HG02943 (cell line): ENCODE measurements around the gene SORCS2.

Experiments used
- ATAC-seq: cut with Tn5 transposase; IDR thresholded peaks from one replicate; pipeline ENCODE4 v1.9.1; 2021; ENCODE audit warnings: mild to moderate bottlenecking, low read depth, moderate library complexity; ENCODE audit not compliant: unreplicated experiment

The SORCS2 gene

DNA sequence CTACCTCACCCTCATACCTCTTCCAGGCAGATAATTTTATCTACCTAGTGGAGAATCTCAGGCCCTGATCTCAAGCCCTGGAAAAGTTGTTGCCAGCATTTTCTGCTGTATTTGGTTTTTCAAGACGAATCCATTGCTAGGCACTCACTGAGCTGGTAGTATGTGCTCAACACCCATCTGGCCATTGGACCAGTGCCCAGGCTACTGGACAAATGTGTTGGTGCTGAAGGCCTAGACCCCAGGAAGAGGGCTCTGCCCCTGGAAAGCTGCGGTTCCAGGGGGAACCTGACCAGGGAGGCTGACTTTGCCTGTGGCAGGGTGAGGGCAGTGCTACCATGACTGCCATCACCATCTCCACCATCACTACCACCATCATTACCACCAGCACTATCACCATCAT is 170.0 kb downstream of the SORCS2 start:
- no peak for ATAC-seq

DNA sequence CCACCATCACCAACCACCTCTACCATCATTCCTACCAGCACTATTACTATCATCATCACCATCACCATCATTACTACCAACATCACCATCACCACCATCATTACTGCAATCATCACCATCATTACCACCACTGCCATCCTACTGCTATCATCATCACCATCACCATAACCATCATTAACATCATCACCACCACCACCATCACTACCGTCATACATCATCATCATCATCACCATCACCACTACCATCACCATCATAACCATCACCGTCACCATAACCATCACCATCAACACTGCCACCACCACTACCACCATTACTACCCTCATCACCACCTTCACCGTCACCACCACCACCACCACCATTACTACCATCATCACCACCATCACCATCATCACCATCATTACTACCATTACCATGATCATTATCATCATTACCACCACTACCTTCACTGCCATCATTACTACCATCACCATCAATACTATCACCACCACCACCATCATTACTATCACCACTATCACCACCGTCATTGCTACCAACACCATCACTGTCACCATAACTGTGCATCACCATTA is 170.6 kb downstream of the SORCS2 start:
- ATAC-seq = no peak

- ATAC-seq = no peak
Observed at GRCh38 chr4:7364979-7365378, 172.6 kb downstream of the SORCS2 start.

DNA sequence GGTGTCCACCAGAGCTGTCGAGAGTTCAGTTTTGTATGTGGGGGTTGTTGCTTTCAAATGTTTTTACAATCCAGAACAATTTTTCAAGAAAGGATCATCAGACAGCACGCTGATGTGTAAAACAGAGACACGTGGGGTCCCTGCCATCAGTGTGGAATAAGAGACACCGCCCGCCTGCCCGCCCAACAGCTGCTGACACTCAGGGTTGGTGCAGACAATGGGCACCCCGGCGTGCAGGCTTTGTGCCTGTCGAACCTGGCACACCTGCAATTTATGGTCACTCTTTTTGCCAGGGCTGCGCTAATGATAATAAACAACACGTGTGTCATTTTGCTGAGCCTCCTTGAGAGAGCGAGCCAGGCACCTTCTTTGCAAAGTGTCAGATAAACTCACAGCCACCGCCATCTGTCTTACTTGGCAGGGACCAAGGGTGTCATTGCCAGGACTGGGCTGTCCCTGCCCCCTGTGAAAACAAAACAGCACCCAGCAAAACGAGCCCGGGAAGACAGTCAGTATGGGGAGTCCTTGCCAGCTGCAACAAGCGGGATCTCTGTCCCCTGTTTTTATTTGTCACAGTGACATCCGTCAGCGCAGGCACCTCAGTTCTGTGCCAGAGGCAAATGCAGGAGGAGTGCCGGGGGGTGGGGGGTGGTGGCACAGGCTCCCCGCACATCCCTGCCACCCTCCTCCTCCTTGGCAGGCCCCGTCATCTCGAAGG is 173.3 kb downstream of the SORCS2 start:
- no peak for ATAC-seq

GRCh38 chr4:7366180-7366945 is 174.0 kb downstream of the SORCS2 start:
- no peak for ATAC-seq

GRCh38 chr4:7366954-7367353 is 174.6 kb downstream of the SORCS2 start:
- ATAC-seq = no peak

- ATAC-seq = no peak
Observed at GRCh38 chr4:7367406-7367805, 175.1 kb downstream of the SORCS2 start.

DNA sequence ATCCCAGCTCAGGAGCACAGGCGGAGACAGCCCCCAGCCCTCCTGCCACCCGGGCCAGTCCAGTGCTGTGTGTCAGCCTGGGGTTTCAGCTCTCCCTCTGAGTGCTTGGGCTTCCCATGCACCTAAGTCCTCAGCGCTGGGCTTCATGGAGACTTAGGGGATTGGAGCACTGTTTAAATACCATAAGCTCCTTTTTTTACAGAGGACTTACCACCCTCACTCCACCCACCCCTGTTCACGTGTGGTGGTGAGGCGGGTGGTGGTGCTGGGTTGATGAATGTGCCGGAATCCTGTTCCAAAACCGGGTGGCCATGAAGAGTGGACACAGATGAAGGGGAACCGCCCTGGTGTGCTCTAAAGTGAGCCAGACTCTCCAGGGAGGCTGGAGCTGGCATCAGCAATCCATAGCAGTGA is 175.5 kb downstream of the SORCS2 start:
- ATAC-seq = no peak

GRCh38 chr4:7368296-7368695 is 176.0 kb downstream of the SORCS2 start:
- no peak for ATAC-seq

- no peak for ATAC-seq
Observed at GRCh38 chr4:7369511-7369910, 177.2 kb downstream of the SORCS2 start.

DNA sequence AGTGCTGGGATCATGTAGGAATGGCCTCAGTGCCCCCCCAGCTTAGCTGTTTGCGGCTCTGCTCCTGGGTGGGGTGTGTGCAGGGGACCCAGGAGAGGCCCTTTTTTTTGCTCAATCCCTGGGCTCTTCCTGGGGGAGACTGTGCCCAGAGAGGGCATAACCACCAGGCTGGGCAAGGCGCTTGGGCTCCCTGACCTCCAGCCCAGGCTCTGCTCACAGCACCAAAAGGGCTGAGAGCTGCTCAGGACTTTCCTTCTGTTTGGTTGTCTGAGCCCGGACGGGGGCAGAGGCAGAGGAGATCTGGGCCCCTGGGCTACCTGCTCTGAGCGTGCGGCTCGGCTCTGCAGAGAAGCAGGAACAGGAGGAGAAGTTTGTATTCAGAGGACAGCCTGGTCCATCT is 177.7 kb downstream of the SORCS2 start:
- no peak for ATAC-seq

DNA sequence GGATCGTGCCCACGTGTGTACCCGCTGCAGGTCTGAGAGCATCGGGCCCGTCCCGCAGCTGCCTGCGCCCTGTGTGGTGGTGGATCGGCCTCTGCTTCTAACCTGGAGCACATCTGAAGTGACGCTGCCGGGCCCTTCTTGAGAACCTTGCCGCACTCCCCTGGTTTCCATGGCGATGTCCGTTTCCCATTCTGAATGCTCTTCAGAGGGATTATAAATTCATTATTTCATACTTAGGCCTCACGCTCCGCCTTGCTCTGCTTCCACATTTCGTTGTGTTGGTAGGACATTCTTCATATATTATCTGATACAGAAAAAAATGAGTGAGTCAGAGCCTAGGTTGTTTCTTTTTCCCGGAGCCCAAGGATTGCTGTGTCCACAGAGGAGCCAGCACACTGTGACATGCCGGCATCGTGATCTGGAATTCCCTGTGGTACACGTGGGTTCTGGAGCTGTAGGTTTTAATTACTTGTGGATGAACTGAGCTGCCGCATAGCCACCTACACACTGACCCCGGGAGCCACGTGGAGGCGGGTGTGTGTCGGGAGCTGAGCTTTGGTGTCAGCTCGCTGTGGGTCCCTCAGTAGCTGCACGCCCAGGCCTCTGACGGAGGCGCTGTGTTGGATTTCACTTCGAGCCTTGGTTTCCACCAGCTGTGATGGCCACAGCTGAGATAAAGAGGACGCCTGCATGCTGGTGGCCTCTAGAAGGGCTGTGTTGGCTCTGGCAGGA is 179.0 kb downstream of the SORCS2 start:
- ATAC-seq = no peak

DNA sequence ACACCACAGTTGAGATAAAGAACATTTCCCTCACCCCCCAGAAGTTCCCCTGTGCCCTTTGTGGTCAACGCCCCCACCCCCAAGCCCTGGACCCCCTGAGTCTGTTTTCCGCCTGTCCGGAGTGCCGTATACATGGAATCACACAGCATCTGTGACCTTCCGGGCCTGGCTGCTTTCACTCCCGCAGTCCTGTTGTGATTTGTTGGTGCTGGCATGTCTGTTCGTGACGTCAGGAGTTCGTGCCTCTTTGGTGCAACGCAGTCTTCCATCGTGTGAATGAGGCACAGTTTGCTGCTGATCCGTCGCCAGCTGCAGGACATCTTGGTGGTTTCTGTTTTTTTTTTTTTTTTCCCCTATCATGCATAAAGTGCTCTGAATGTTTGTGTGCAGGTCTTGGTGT is 180.3 kb downstream of the SORCS2 start:
- ATAC-seq = no peak

GRCh38 chr4:7374571-7374970 is 182.2 kb downstream of the SORCS2 start:
- no peak for ATAC-seq

DNA sequence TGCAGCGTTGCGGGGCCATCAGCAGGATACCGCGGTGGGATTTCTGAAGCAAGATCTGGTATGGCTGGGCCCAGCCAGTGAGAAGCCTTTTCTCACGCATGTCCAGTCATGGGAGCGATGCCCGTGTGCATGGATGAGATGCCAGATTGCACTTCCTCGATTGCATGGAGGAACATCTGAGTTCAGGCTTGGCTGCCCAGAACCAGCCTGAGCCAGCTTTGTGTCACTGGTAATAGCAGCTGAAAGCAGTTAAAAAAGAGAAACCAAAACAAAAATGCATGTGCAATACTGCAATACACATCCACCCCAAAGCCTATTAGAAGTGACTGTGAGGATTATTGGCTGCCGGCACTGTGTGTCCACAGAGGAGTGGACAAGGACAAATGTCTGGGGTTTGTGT is 183.1 kb downstream of the SORCS2 start:
- no peak for ATAC-seq

- ATAC-seq = no peak
Observed at GRCh38 chr4:7377223-7377865, 185.0 kb downstream of the SORCS2 start.

GRCh38 chr4:7379186-7379585 is 186.8 kb downstream of the SORCS2 start:
- ATAC-seq = no peak

- no peak for ATAC-seq
Observed at GRCh38 chr4:7379719-7380118, 187.4 kb downstream of the SORCS2 start.

GRCh38 chr4:7381221-7381889 is 189.0 kb downstream of the SORCS2 start:
- ATAC-seq = no peak
